GM23248 (cell line): ENCODE measurements around the gene PRKCE. TPM values are rescaled to one million over a fixed set of nuclear protein-coding genes. Genes with fewer than 3 reads are reported as not detected.
A peak's percentile ranks its signal among the peaks of the same experiment; 100 is the strongest.

Source experiments
- DNase-seq: peaks from one replicate; pipeline ENCODE4 v3.0.0-alpha.2; 2015
- H2AFZ ChIP-seq: fragments of 200-600 bp; sonication (generic); 2 replicates; pipeline ENCODE4 v1.6.1; 2016; ENCODE audit warnings: antibody characterized with exemption
- H3F3A ChIP-seq: fragments of 200-600 bp; sonication (generic); 2 replicates; pipeline ENCODE4 v1.6.1; 2016; ENCODE audit warnings: mild to moderate bottlenecking, antibody characterized with exemption, mixed run types; ENCODE audit not compliant: insufficient read depth
- H3K27ac ChIP-seq: fragments of 200-600 bp; sonication (generic); 2 replicates; pipeline ENCODE4 v1.5.1; 2016; ENCODE audit warnings: mild to moderate bottlenecking
- H3K27me3 ChIP-seq: fragments of 200-600 bp; sonication (generic); replicated peaks from 2 replicates; pipeline ENCODE4 v1.6.1; 2016; ENCODE audit warnings: mild to moderate bottlenecking; ENCODE audit not compliant: insufficient read depth
- H3K36me3 ChIP-seq: fragments of 200-600 bp; sonication (generic); 2 replicates; pipeline ENCODE4 v1.6.1; 2016; ENCODE audit warnings: low read depth, mild to moderate bottlenecking
- H3K4me1 ChIP-seq: fragments of 200-600 bp; sonication (generic); 2 replicates; pipeline ENCODE4 v1.6.1; 2016; ENCODE audit warnings: mild to moderate bottlenecking; ENCODE audit not compliant: insufficient read depth
- H3K4me2 ChIP-seq: fragments of 200-600 bp; sonication (generic); one replicate; pipeline ENCODE4 v1.6.1; 2016; ENCODE audit warnings: mild to moderate bottlenecking; ENCODE audit not compliant: unreplicated experiment
- H3K4me3 ChIP-seq: fragments of 200-600 bp; sonication (generic); 2 replicates; pipeline ENCODE4 v1.5.1; 2016; ENCODE audit warnings: mild to moderate bottlenecking
- H3K79me2 ChIP-seq: fragments of 200-600 bp; sonication (generic); 2 replicates; pipeline ENCODE4 v1.6.1; 2016; ENCODE audit warnings: mild to moderate bottlenecking; ENCODE audit not compliant: insufficient read depth
- H3K9ac ChIP-seq: fragments of 200-600 bp; sonication (generic); 2 replicates; pipeline ENCODE4 v1.6.1; 2016; ENCODE audit warnings: mild to moderate bottlenecking
- H3K9me2 ChIP-seq: fragments of 200-600 bp; sonication (generic); 2 replicates; pipeline ENCODE4 v1.6.1; 2016; ENCODE audit warnings: mixed run types, mild to moderate bottlenecking, moderate library complexity; ENCODE audit not compliant: insufficient read depth
- H3K9me3 ChIP-seq: fragments of 200-600 bp; sonication (generic); one replicate; pipeline ENCODE4 v1.6.1; 2017; ENCODE audit warnings: low read depth
- H4K20me1 ChIP-seq: fragments of 200-600 bp; sonication (generic); 2 replicates; pipeline ENCODE4 v1.6.0; 2016; ENCODE audit not compliant: insufficient read depth
- EZH2 ChIP-seq: fragments of 200-600 bp; sonication (generic); IDR thresholded peaks from 2 replicates; pipeline ENCODE4 v1.6.1; 2018; ENCODE audit warnings: antibody characterized with exemption, mild to moderate bottlenecking; ENCODE audit not compliant: insufficient read depth, poor library complexity, severe bottlenecking
- EZH2phosphoT487 ChIP-seq: fragments of 200-600 bp; sonication (generic); IDR thresholded peaks from 2 replicates; pipeline ENCODE4 v1.6.1; 2018; ENCODE audit warnings: antibody characterized with exemption, moderate library complexity, mild to moderate bottlenecking, low read depth; ENCODE audit not compliant: insufficient read depth
- WGBS, 2 experiments: methylation state at CpG; one replicate each; pipeline ENCODE4 v1.1.6; 2015 to 2017; ENCODE audit warnings: low lambda C conversion rate in 2 of 2, low coverage in 1 of 2; ENCODE audit errors: missing lambda C conversion rate in 2 of 2; 5-methylcytosine and 5-hydroxymethylcytosine counted together
- in situ Hi-C: fragments of 300-500 bp; cut with MboI; formaldehyde crosslinking; loops from 2 replicates; pipeline ENCODE4 v1.15.0; 2020
- polyA plus RNA-seq: library from polyadenylated mRNA; unstranded; fragments of >200 nt; fragmentation: Nextera tagmentation; extraction: Ambion mirVana; gene quantifications from 2 replicates; pipeline ENCODE4 v1.2.1, GENCODE V29; 2016
- total RNA-seq: library from RNA; depleted of rRNA; stranded (reverse); fragments of >200 nt; shearing (Covaris generic); gene quantifications from 2 replicates; pipeline ENCODE4 v1.2.3, GENCODE V29; 2014; rRNA removed

Gene PRKCE
- total and polyA plus RNA-seq, 2 experiments from 2014 or later, result 5.9 to 7.0 TPM

- H3K9ac ChIP-seq, result no peak overlapping the region
- no peaks in the 10 kb centered on the region for H3K36me3 ChIP-seq
- no peaks in the 10 kb centered on the region for H4K20me1 ChIP-seq
- H2AFZ ChIP-seq, result no peak overlapping the region
- no peaks in the 10 kb centered on the region for H3F3A ChIP-seq
- TF ChIP-seq EZH2 (no peak), EZH2phosphoT487 (no peak)
- no peak overlapping the region for H3K4me2 ChIP-seq
- in situ Hi-C loops, result no loop called here
- WGBS, 2 experiments, result 88% methylated on average over 5 of the region's 5 CpGs
- no peaks in the 10 kb centered on the region for H3K27me3 ChIP-seq
- no peaks in the 10 kb centered on the region for H3K9me3 ChIP-seq
- no peaks in the 10 kb centered on the region for H3K79me2 ChIP-seq
- H3K27ac ChIP-seq, result no peak overlapping the region
- DNase-seq, result no peak
- H3K4me3 ChIP-seq, result no peak overlapping the region
- no peaks in the 10 kb centered on the region for H3K9me2 ChIP-seq
- no peaks in the 10 kb centered on the region for H3K4me1 ChIP-seq
Observed at GRCh38 chr2:46231721-46232120, 580.2 kb downstream of the PRKCE start.

- no peaks in the 10 kb centered on the region for H3K79me2 ChIP-seq
- in situ Hi-C loops, result no loop called here
- H4K20me1 ChIP-seq, result no peaks in the 10 kb centered on the region
- H2AFZ ChIP-seq, result no peak overlapping the region
- H3K9ac ChIP-seq, result no peak overlapping the region
- no peaks in the 10 kb centered on the region for H3K36me3 ChIP-seq
- peak; percentile 59 for DNase-seq
- 42 to 45% methylated on average over 7 of the region's 7 CpGs for WGBS, 2 experiments
- H3K27me3 ChIP-seq, result no peaks in the 10 kb centered on the region
- H3K9me3 ChIP-seq, result no peaks in the 10 kb centered on the region
- H3K27ac ChIP-seq, result no peak overlapping the region
- H3K9me2 ChIP-seq, result no peaks in the 10 kb centered on the region
- H3K4me3 ChIP-seq, result no peak overlapping the region
- TF ChIP-seq EZH2, result no peak
- no peak for TF ChIP-seq EZH2phosphoT487
- H3K4me1 ChIP-seq, result no peaks in the 10 kb centered on the region
- no peak overlapping the region for H3K4me2 ChIP-seq
- H3F3A ChIP-seq, result no peaks in the 10 kb centered on the region
Observed at GRCh38 chr2:46232860-46233259, 581.4 kb downstream of the PRKCE start.

DNA sequence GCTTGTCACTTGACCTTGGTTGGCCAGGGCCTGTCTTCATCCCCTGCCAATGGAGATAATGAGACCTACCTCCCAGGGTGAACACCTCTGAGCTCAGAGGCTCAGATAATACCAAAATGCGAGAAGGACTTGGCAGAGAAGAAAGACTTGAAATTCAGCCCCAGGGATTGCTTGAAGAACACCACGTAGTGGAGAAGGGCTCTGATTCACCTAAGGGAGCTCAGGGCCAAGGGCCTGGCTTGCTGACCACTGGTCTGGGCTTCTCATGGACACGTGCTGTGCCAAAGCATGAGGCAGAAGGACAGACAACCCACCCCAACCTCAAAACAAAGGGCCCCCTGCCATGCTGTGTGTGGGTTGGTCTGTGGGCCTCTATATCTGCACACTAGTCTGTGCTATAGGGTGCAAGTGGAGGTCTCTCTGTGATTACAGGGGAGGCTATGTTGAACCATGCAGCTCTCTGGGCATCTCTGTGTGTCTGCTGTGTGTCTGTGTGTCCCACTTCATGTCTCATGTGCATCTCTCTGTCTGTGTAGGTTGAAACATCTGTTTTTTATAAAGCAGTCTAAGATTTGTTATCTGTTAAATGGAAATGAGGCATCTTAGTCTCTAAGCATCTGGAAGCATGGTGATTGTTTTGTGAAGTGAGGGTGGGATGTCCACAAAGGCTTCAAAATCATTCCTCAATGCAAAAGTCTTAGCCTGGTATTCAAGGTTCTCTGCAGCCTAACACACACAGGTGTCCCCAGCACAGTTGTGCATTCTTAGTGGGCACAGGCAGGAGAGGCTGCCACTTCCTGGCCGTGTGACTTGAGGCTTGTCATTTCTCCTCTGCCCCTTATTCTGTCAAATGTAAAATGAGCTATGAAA, 584.8 kb downstream of the PRKCE start:
- H3K27ac ChIP-seq, result no peak overlapping the region
- H3K9me2 ChIP-seq, result no peaks in the 10 kb centered on the region

GRCh38 chr2:46236876-46237859, 585.7 kb downstream of the PRKCE start:
- WGBS, 2 experiments, result 52 to 59% methylated on average over 8 of the region's 8 CpGs
- no peak for TF ChIP-seq EZH2
- no peak for TF ChIP-seq EZH2phosphoT487
- Histone ChIP-seq H3K36me3 (no peaks in the 10 kb centered on the region), H3K79me2 (no peaks in the 10 kb centered on the region), H3F3A (no peaks in the 10 kb centered on the region), H2AFZ (no peak overlapping the region), H3K9me2 (no peaks in the 10 kb centered on the region), H3K27ac (no peak overlapping the region), H3K4me3 (no peak overlapping the region), H4K20me1 (no peaks in the 10 kb centered on the region), H3K27me3 (no peaks in the 10 kb centered on the region), H3K9me3 (no peaks in the 10 kb centered on the region), H3K4me1 (no peaks in the 10 kb centered on the region), H3K9ac (no peak overlapping the region), H3K4me2 (no peak overlapping the region)
- in situ Hi-C loops, result no loop called here
- no peak for DNase-seq

More for the DNA sequence above, 584.8 kb downstream of the PRKCE start:
- in situ Hi-C loops, result no loop called here
- WGBS, 2 experiments, result 75 to 79% methylated on average over 4 of the region's 4 CpGs
- Histone ChIP-seq H3K9ac (no peak overlapping the region), H3K36me3 (no peaks in the 10 kb centered on the region), H3K4me2 (no peak overlapping the region), H3K27me3 (no peaks in the 10 kb centered on the region), H3K79me2 (no peaks in the 10 kb centered on the region), H3K9me3 (no peaks in the 10 kb centered on the region), H4K20me1 (no peaks in the 10 kb centered on the region), H3F3A (no peaks in the 10 kb centered on the region), H3K4me3 (no peak overlapping the region), H3K4me1 (no peaks in the 10 kb centered on the region), H2AFZ (no peak overlapping the region)
- peak; percentile 13 for DNase-seq
- TF ChIP-seq EZH2phosphoT487, result no peak

Other genes starting within 250 kb of the PRKCE start
- 13.0 and 19.2 TPM in 2 replicates for gene SRBD1, start 40.4 kb upstream of the PRKCE start, total RNA-seq
- 8.1 and 9.9 TPM in 2 replicates for gene SRBD1, start 40.4 kb upstream of the PRKCE start, polyA plus RNA-seq